SIG-M5 (cell line): ENCODE results near the gene ANGPT4.

Experiments used
- DNase-seq: peaks from one replicate; lab custom pipeline; 2025; lab: John Stamatoyannopoulos, UW

ANGPT4 gene

DNA sequence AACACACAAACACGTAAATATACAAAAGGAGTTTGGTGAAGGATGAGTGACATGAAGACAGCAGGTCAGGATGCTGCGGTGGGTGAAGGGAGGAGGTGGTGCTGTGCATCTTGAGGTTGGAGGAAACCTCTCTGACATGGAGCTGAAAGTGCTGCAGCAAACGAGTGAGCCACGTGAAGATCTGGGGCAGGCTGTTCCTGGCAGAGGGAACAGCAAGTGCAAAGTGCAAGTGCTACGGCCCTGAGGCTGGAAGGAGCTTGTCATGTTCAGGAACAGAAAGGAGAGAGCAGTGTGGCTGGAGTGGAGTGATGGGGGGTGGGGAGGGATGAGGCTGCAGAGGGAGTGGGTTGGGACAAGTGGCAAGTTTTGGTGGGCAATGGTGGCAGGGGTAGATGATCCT, 24.8 kb upstream of the ANGPT4 start:
- no peak for DNase-seq

DNA sequence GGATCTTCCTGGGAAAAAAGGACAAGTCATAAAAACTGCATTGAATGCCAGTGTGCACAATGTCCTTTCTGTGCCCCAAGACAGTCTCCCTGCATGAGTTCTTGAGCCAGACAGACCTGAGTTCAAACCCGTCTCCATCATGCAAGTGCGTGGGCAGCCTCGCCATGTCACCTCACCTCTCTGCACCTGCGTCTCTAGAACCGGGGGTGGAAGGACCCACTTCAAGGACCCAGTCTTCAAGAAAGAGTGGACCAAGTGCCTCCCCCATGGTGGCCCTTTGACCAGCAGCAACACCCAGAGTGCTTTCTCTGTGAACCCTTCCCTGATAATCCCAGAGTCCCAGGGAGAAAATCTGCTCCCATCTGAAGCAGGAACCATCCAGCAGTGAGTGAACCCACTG, 23.5 kb upstream of the ANGPT4 start:
- no peak for DNase-seq

DNA sequence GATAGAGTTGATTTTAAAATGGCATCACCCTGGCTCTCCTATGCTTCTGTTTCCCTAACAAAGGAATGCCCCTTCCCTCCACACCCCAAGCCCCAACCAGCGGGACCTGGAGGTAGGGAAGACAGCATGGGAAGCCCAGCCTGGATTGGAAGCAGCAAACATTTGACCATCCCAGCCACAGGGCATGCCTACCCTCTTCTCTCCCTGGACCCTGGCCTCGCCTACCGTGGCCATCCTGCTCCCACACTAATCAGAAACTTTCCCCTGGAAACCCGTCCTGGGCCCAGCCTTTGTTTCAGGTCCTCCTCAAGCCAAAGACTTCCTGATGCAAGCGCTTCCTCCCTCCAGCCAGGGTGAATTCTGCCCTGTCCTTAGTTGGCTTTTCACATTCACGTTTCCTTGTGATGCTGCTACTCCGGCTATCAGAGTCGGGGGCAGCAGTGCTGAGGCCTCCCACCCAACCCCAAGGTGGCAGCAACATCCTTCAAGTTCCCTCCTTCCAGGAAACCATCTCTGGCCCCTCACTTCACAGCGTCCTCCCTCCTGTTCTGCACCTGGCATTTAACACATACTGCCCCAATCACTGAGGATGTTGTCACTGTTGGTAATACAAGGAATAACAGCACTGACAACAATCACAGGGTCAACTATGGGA, 18.2 kb upstream of the ANGPT4 start:
- no peak for DNase-seq

DNA sequence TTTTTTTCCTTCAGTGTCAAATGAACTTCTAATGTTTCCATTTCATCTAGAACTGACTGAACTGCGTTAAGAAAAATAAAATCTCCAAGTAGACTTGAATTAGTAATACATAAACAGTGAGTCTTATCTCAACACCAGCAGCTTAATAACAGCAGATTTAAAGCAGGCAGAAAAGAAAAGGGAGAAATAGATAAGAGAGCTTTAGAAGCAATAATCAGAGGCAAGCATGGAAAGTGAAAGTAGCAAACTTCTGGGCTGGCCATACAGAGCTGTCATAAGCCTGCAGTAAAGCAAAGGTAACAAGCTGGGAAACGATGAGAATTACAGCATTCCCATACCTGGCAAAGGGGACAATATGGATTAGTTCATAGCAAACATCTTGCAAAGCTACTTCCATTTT, 16.9 kb upstream of the ANGPT4 start:
- no peak for DNase-seq

DNA sequence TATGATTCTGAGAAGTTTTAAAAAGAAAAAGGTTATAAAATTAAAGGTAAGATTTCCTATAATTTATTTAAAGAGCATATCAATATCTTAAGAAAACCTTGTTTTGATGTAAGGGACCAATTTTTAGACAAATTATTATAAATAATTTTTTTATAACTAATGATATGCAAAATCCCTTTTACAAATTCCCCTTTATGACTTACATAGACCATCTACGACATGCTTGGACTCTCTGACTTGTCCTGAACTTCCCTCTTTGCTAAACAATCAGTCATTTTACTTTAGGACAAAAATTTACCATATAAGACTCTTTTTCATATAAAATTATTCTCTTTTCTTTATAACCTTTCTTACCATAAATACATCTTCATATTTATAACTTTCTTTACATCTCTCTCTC, 15.3 kb upstream of the ANGPT4 start:
- no peak for DNase-seq

DNA sequence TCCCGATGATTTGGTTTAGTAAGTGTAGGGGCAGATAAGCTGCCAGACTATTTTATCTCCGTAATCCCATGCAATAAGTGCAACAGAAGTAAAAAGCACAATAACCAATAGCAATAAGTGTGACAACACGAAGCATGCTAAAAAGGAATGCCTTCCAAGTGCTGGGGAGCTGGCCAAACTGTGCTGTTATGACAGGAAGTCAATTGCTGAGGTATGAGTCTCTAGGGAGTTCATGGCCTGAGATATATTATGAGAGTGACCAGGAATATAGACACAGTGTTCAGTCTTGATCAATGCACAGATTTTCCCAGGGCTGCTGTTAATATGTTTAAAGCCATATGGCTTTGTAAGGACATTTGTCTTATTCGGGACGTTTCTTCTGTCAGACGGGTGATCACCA, 10.5 kb upstream of the ANGPT4 start:
- no peak for DNase-seq

DNA sequence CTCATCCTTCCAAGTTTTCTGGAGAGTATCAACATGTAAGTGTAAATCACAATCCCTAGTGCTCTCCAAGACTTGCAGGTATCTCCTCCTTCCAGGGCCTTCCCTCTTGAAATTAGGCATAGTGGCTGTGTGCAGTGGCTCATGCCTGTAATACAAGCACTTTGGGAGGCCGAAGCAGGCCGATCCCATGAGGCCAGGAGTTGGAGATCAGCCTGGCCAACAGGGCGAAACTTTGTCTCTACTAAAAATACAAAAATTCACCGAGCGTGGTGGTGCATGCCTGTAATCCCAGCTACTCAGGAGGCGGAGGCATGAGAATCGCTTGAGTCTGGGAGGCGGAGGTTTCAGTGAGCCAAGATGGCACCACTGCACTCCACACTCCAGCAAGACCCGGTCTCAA, 9.4 kb upstream of the ANGPT4 start:
- no peak for DNase-seq

DNA sequence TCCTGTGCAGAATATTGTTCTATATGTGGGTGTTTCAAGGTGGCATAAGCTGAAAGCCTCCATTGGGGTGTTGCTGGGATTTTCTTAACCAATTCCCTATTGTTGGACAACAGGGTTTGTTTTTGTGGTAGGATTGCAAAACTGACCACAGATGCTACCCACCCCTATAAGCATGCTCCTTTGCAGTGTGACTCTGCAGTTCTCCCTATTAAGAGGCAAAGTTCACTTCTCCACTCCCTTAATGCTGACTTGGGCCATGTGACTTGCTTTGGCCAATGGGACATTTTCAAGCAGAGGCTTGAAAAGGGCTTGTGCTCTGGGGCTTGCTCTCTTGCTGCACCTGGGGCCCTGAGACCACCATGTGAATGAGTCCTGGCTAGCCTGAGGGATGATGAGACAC, 8.5 kb upstream of the ANGPT4 start:
- DNase-seq = no peak

DNA sequence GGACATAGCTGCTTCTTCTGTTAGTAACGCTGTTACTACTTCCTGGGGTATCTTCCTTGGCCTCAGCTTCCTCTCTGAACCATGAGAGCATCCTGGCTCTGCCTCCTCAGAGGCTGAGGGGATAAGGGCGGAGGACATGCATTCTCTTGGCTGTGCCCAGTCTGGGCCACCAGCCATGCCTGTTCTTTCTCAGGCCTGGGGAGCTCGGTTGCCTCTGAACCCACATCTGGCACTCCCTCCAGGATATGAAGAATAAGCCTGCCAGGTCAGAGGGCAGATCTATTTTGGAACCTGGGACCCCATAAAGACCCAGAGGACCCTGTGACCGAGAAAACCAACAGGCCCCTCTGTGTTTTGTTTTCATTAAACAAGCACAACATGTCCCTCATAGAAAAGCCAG, 6.6 kb upstream of the ANGPT4 start:
- DNase-seq = no peak

DNA sequence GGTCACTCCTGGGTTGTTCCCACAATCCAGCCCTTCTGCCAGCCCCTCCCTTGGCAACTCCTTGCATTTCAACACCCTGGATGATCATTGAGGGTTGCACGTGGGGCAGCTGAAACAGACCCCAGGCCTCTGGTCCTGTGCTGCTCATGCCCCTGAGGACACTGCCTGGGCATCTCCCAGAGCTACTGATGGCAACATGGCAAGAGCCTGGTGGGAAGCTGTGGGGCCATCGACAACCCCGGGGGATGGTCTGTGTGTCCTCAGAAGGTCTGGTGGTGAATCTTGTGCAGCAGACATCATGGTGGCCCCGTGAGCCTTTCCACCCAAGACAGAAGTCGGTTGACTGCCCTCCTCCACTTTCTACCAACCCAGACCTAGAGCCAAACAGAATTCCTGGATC, 4.9 kb upstream of the ANGPT4 start:
- no peak for DNase-seq

DNA sequence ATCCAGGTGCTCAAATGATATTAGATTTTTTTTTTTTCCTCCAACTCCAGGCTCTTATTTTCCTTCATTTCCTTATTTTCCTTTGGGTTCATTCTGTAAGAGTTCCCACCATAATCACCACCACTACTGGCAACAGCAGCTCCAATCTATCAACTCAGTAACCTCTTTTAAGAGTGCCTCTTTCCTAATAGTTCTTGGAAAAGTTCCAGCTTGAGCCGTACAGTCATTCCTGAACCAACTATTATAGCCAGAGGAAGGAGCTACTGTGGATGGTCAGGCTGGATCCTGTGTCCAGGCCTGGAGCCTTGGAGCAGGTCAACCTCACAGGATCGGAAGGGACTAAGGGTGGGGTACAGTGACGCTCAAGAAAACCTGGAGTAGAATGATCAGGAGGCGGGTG, 4.2 kb upstream of the ANGPT4 start:
- no peak for DNase-seq

DNA sequence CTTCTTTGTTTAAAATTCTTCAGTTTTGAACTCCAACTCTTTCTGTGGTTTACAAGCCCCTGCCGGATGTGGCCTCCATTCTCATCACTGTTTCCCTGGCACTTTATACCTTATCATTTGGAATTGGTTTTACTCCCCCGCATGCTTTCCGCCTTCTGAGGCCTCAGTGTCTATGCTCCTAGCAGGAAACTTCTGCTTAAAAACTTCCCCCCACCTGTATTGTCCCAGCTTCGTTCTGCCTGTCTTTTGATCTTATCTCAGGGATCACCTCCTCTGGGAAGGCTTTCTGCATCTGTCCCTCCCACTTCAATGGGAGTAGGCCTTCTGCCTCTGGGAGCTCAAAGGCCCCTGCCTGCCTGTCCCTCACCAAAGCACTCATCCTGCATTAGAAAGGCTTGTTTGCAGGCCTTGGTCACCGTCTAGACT, 3.4 kb upstream of the ANGPT4 start:
- no peak for DNase-seq

DNA sequence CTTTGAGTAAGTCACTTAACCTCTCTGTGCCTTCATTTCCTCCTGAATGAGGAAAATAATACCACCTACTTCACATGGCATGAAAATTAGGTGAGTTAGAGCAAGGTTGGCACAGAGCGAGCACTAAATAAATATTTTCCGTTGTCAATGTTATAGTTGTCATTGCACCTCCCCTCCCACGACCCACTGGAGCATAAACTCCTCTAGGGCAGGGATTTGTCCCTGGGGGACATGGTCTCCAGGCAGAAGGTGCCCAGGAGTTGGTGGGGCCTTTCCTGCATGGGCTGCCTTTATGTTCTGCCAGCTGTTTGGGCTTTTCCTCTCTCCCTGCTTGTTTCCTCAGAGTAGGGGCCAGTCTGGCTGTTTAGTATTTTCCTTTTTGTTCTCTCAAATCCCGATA, 1.3 kb upstream of the ANGPT4 start:
- DNase-seq = no peak

DNA sequence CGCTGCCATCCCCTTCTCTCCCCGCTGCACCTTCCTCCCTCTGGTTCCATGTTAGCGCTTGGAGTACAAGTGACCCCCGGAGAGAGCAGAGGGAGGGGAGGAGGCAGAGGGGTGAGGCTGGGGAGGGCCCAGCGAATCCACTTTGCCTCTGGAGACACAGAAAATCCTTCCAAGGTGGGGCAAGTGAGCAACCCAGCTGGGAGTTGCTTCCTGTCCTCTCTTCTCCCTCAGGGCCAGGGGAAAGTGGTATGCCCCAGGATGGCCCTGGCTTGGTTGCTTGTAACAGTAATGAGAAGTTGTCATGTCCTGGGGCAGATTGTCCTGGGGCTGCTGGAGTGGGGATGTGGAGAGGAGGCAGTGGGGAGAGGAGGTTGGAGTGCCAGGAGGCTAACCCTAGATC, 691 bp upstream of the ANGPT4 start:
- no peak for DNase-seq

DNA sequence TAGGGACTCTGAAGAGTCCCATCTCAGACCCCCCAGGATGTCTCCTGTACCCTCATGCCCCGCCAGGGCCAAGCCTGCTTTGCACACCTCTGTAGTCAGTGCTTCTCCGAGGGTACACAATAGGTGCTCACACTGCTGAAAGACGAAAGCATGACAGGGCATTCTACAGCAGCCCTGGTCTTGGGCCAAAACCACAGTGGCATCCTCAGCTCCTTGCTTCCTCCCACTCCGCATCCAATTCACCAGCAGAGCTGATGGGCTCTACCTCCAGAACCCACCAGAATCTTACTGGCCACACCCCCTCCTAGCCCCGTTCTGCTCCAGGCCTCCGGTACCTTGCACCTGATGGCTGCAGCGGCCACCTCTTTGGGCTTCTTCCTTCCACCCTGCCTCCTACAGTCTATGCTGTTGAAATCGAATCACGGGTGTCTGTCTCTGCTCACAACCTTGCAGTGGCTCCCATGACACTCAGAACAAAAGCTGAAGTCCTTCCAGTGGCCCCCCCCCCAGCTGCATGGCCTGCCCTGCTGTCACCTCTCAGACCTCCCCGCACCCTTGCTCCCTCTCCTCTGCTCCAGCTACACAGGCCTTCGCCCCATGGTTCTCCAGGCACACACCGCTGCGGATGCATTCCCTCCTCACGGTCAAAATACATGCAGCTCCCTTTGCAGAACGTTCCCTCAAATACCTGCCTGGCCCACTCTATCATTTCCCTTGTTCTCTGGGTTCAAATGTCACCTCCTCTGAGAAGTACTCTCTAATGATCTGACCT, 1.2 kb downstream of the ANGPT4 start:
- no peak for DNase-seq

DNA sequence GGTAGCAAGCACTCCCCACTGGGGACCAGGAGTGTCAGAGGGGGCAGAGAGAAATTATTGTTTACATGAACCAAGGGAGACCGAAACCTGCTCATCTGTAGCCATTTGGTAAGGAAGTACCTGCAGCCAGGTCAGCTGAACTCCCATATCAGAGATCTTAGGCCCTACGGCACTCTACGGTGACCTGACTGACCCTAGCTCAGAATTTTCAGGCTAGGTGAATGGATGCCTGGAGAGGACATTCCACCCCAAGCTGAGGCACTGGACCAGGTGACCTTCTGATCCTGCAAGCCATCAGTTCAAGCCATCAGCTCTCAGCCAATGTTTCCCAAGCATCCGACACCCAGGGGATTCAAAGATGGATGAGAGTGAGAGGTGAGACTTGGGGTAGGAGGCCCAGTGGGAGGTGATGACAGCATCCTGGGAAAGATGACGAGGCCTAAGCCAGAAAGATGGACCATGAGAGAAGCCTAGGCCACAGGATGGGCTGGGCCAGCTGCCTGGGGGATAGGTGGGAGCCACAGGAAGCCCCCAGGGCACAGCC, 2.8 kb downstream of the ANGPT4 start:
- no peak for DNase-seq

DNA sequence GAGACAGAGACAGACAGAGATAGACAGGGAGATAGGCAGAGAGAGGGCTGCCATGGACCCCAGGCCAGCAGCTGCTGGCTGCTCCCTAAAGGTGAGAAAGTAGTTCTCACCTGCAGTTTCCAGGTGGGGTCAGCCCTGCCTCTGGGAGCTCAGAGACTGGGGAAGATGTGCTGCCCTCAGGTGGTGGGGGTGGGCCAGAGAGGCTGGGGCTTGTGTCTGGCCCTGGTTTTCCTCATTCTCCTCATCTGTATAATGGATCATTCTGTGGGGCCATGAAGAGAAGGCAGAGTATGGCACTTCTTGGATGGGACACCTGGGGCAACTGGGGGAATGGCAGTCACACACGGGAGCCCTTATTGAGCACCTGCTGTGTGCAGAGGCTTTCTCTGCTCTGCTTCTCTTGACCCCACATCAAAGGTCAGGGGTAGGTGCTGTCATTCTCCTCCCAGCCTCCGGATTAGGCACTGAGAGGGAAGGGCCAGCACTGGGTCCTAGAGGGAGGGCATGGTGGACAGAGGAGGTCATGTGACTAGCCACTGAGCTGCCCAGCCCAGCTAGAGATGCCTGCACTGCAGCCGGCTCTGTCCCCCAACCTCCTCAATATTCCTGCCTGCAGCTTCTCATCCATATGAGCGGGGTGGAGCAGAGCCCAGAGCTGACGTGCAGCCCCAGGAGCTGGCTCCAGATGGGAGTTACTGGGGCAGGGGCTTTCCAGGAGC, 4.1 kb downstream of the ANGPT4 start:
- no peak for DNase-seq

DNA sequence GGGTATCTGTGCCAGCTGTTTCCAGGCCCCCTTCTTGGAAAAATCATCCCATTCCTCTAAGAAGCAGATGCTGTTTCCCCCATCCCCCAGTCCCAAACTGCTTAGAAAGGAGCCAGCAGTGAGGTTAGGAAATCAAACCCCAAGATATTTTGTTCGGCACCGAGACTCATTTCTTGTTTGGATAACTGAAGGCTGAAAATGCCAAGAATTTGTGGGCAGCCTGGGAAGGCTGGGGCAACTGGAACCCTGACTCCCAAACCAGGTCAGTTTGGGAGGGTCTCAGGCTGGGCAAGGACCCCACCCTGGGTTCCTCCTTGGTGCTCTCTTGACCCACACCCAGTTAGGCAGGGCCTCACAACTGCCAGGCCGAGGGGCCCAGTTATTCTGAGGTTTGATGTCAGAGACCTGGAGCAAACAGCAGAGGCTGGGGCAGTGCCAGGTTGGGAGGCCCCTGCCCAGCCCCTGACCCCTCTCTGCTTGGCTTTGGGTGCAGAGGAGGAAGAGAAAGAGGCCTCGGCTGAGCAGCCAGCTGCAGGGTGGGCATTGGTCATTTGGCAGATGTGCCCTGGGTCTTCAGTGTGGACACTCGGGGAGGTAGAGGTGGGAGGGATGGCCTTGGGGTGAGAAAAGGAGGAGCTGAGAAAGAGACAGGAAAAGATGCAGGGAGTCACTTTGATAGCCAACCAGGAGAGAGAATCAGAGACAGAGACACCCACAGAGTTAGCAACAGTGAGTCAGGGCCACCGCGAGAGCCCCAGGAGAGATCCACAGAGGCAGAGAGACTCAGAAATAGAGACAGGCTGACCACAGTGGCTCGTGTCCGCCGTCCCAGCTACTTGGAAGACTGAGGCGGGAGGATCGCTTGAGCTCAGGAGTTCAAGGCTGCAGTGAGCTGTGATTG, 5.0 kb downstream of the ANGPT4 start:
- DNase-seq = no peak

DNA sequence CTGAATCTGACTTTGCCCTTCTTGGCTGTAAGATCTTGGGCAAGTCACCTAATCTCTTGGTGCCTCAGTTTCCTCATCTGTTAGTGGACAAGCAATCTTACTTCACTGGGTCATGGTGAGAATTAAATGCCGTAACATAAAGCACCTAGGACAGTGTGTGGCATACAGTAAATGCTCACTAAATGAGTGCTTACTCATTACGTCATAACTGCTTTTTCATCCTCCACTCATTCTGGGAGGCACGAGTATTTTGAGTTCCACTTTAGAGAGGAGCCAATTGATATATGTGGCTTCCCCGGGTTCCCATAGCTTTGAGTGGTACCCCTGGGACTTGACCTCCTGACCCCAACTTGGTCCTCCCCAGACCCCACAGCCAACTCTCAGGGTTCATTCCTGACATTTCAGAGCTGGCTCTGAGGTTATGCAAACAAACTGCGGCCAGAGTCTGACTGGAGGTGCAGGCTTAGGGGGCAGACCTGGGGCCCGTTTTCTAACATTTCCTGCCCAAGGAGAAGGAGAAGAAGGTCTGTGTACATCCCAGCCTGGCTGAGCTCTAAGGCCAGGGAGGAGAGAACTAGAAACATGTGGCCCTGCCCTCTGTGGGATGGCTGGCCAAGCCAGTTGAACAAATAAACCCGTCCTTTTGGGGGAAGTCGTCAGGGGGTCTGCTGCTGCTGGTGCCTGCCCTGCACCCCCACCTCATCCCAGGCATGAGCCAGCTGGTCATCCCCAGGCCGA, 5.8 kb downstream of the ANGPT4 start:
- no peak for DNase-seq

DNA sequence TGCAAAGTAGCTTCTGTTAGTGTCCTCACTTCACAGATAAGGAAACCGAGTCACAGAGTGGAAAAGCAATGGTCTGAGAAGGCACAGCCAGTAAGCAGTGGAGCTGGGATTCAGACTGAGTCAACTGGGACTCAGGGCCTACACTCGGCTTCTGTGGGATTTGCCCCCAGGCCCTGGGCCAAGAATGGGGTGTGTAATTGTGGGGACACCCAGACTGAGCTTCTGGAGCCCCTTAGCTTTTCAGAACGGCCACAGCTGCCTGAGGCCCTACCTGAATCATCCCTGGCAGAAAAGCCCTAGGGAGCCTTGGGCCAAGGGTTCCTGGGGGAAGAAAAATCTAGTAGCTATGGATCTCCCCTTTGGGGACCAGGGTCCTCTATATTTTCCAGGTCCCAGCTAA, 6.5 kb downstream of the ANGPT4 start:
- DNase-seq = no peak

DNA sequence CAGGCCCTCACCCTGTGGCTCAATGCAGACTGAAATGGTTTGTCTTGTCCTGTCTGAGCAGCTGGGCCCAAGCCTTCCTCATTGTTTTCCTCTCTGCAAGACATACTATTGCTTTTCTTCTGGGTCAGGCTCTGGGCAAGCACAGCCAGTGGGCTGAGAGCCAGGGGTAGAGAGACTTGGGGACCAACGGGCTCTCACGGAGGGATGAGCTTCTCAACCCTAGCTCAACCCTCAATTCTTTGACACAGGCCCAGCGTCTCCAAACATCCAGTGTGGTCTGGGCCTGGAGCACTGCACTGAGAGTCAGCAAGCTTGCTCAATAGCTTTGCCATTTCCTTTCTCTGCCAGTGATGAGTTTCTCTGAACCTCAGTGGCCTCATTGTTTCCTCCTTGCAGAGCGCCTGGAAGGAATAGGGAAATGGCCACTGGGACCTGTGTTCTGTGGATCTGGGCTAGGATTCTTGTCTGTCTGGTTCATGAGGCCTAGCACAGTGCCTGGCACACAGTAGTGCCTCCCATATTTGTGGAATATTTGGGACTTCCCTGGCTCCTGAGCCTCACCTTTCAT, 9.3 kb downstream of the ANGPT4 start:
- no peak for DNase-seq
